Measurements from ENCODE around the gene TNP2.
A peak's percentile ranks its signal among the peaks of the same experiment; 100 is the strongest.

The TNP2 gene

DNA sequence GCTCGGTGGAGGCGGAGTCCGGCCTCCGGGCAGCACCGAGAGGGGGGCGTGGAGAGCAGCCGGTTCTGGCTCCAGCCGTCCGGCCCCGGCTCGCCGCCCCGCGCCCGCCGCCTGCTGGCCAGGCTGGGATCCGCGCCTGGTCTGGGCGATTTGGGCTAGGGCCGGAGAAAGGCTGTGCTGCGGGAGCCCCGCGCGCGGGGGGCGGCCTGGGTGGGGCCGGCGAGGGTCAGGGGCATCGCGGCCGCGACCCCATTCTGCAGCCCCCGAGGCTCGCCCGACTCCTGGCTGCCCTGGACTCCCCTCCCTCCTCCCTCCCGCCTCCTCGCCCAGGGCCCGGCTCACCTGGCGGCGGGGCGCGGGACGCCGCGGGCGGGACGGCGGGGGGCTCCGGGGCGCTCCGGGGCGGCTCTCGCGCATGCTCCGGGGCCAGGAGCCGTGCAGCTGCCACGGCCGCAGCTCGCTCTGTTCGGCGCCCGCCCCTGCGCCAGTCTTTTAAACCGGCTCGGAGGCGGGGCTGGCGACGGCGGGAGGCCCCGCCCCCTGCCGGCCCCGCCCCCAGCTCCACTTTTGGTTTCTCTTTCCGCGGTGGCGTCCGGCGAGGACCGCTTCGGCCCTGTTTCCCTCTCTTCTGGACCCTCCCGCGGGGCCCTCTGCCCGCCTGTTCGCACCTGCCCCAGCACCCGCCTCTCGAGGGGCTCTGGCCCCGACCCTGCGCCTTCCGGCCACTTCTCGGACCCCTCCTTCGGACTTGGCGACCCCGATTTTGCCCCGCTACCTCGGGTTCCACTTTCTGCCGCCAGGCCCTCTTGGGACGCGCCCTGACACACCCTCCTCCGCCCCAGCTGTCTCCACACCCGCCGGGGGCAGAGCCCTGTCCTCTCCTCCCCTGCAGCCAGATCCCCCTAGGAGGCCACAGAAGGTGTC lies 13.1 kb downstream of the TNP2 start, which contains the start of gene SOCS1:
TSS of gene SOCS1 (minus strand) at position 468 of the 924 bp plus-strand sequence. CDS start 726 bp downstream, outside the sequence.
- DNase-seq: peak; percentile 88

GRCh38 chr16:11254913-11255736 lies 14.0 kb downstream of the TNP2 start:
- peak; percentile 61 for DNase-seq

DNA sequence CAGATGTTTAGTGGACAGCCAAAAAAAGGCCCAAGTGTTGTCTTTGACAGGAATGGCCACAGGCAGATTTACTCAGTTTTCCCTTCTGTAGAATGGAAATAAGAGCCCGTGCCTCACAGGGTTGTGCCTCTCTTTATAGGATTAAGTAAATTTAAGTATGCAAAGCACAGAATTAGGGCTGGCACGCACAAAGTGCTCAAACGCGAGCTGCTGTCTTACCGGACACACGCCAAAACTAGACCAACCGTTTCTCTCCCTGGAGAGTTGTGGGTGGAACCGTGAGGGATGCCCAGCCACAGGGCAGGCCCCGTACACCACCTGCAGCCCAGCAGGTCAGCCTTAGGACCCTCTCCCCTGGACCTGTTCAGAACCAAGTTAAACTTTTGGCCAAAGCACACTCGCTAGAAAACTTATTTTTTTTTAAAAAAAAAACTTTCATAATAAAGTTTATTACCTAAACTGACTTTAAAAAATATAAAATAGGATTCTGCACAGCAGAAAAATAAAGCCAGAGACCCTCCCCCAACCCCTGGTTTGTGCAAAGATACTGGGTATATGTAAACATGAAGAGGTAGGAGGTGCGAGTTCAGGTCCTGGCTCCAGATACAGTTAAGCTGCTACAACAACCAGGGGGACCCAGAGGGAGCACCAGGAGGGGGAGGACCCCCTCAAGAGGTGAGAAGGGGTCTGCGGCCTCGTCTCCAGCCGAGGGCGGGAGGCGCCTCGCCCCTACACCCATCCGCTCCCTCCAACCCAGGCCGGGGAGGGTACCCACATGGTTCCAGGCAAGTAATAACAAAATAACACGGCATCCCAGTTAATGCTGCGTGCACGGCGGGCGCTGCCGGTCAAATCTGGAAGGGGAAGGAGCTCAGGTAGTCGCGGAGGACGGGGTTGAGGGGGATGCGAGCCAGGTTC lies 14.9 kb downstream of the TNP2 start:
- DNase-seq: peak; percentile 21

DNA sequence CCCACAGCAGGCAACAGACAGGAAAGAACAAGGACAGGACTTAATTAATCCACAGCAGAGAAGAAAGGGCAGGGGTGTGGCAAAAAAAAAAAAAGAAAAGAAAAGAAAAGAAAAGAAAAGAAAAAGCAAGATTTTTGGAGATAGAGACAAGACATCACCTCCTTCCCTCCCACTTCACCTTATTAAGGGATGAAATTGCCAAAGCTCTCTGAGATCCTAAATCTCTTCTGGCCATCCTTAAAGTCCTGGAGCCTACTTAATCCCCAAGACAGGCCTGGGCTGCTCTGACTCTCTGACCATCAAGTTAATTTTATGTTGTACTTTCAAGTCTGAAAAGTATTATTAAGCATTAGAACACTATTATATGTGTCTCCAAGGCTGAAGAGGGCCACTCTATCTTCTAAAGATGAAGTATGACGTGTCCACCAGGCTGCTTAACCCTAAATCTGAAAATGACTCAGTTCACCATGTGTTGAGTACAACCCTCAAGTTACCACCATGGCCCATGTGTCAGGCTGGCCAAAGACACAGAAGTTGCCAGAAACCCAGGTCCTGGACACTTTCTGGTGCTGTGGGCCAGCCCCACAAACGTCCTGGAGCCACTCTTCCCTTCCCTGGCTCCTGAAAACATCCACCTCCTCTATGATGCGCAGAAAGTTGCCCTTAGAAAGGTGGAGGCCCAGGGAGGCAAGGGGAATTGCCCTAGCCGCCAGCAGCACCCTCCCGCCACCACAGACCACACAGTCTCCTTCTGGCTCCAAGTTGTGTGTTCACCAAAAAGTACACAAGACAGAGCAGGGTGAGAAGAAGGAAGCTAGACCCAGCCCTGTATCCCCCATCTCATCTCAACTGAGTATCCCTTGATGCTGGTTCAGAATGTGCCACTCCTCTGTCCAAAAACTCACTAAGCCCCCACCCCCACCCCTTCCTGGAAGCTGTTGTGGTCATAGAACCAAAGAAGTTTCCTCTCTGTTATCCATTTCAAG lies 15.8 kb downstream of the TNP2 start:
- peak; percentile 63 for DNase-seq

DNA sequence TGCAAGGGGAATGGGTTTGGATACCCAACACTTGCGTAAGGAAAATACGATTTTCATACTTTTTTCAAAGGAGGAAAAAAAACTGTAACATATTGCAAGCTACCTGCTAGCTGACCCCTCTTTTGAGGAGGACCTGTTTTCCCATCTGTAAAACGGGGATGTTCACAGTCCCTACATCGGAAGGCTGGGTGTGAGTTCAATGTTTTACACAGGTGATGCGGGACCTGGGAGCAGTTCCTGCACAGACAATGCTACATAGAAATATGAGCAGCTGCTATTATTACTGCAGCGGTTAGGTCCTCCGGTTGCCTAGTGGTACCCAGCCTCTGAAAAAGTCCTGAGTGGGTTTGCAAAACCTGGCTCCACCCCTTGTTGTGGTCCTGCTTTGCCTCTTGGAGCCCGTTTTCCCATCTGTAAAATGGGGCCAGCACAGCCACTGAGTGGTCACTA lies 16.6 kb downstream of the TNP2 start:
- peak; percentile 24 for DNase-seq

DNA sequence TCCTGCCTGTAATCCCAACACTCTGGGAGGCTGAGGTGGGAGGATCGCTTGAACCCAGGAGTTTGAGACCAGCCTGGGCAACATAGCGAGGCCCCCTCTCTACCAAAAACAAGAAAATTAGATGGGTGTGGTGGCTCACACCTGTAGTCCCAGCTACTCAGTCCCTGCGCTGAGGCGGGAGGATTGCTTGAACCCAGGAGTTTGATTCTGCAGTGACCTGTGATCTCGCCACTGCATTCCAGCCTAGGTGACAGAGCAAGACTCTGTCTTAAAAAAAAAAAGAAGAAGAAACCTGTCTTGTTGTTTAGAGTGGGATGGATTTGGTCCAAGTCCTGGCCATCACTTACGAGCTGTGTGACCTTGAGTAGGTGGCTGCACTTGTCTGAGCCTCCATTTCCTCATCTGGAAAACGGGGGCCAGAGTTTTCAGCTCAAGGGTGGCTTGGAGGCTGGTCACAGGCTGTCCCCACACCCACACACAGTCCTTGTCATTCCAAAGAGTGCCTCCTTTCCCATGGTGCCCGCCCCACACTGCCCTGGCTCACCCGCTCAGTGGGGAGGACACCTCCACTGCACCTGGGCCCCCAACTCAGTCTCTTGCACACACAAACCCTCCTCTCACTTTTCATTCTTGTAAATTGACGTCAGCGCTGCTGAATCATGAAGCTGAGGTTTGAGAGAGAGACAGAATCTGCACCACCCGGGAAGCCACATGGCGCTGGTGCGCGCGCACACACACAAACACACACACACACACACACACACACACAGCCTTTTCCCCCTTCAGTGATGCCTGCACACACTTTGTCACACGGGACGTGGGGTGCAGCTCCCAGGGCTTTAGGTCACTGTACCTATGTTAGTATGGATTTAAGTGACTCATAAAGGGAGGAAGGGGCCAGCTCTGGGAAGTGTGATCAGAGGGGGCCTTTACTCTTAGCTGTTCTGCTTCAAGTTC lies 17.3 kb downstream of the TNP2 start:
- DNase-seq: peak; percentile 81

- DNase-seq: no peak
These were observed 18.2 kb downstream of the TNP2 start for GRCh38 chr16:11250786-11251524.

- no peak for DNase-seq
These were observed 18.9 kb downstream of the TNP2 start for GRCh38 chr16:11250091-11250785.

- no peak for DNase-seq
These were observed 19.7 kb downstream of the TNP2 start for GRCh38 chr16:11249233-11250061.

DNA sequence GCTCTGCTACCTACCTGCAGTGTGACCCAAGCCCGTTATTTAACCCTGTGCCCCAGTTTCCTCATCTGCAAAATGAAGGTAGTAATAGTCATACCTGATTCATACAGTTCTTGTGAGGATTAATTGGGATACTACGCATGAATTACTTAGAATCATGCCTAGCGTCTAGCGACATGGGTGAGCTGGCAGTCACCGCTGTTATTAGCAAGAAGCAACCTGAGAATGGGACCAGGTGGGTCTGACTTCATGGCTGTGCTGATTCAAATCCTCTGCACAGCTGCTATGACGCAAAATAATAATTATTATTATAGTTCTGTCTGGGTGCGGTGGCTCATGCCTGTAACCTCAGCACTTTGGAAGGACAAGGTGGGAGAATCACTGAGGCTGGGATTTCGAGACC lies 21.0 kb downstream of the TNP2 start:
- no peak for DNase-seq

DNA sequence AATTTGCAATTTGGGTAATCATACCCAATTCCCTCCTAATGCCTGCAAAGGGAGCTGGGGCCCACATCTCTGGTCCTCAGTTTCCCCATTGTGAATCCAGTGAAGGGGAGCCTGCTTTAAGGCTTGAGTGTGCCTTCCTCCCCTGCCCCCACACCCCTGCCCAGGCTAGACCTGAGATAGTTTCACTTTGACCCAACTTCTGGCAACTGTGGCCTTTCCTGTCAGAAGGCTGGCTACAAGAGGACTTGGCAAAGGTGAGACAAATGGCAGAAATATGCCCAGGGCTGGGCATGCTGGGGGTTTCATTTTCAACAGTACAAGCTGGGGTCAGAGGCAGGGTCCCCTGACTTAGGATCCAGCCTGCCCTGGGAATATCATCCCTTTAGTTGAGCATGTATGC lies 23.1 kb downstream of the TNP2 start:
- no peak for DNase-seq

DNA sequence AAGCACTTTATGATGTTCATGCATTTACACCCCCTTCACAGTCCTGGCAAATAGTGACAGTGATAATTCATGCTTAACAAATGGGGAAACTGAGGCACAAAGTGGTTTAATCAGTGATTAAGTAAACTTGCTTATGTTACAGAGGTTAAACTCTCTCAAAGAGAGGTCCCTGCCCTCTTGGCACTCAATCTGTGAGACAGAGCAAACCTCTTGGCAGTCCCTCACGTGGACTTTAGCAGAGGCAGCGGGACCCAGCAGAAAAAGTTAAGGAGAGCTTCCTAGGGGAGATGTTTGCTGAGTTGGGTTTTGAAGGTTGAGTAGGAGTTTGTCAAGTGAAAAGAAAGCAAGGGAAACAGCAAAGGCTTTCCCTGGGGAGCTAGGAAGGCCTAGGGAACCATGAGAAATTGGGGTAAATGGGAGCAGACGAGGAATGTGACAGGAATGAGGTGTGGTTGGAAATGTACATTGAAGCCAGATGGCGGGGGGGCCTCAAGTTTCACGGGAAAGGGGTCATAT lies 23.8 kb downstream of the TNP2 start:
- no peak for DNase-seq

- no peak for DNase-seq
These were observed 26.5 kb downstream of the TNP2 start for GRCh38 chr16:11242658-11243057.

DNA sequence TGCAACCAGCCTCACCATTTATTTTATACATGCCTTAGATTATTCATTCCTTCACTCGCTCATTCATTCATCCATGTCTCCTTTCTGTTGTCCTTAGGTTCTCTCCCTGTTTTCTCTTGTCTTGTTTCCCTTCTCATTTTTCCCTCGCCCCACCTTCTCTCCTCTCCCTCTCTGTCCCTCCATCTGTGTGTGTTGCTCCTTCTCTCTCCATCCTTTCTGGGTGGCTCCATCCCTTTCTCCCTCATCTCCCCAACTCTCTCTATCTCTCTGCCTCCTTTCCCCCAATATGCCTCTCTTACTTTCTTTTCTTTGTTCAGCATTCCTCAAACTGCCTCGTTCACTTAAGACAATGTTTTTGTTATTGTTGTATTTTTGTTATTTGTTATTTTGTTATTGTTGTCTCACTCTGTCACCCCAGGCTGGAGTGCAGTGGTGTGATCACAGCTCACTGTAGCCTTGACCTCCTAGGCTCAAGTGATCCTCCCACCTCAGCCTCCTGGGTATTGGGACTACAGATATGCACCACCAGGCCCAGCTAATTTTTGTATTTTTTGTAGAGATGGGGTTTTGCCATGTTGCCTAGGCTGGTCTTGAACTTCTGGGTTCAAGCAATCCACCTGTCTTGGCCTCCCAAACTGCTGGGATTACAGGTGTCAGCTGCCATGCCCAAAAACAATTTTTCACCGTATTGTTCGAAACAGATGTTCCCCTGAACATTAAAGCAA lies 27.5 kb downstream of the TNP2 start:
- DNase-seq: no peak

GRCh38 chr16:11240636-11241473 lies 28.3 kb downstream of the TNP2 start:
- no peak for DNase-seq

Measured in activated naive CD4-positive, alpha-beta T cell treated with Interleukin-2 at 50 U/mL for 16 hours (primary cell).